ENCODE data around the gene PANK3. TPM values are rescaled to one million over a fixed set of nuclear protein-coding genes. Genes with fewer than 3 reads are reported as not detected.
A peak's percentile ranks its signal among the peaks of the same experiment; 100 is the strongest.

Gene PANK3
- 10 to 100 TPM; 42.0 to 57.1 TPM for total RNA-seq
- polyA plus RNA-seq, result 10 to 100 TPM in 1 of 2 donors, 1 to 10 TPM in 1; 8.0 to 13.8 TPM
- long read RNA-seq, donor 1, full-length matches to known transcripts, result 3 of 14 reads
- long read RNA-seq, donor 1, partial matches to known transcripts, result 3 of 14 reads
- long read RNA-seq, donor 1, other reads (novel, unspliced or antisense), result 8 of 14 reads
- long read RNA-seq, donor 2, full-length matches to known transcripts, result 5 of 10 reads
- long read RNA-seq, donor 2, partial matches to known transcripts, result 1 of 10 reads
- long read RNA-seq, donor 2, other reads (novel, unspliced or antisense), result 4 of 10 reads

- H3K4me1 ChIP-seq (ENCODE audit: control insufficient read depth in 1 of 2, insufficient read depth in 2 of 2, low read length in 2 of 2), result no peaks in the 10 kb centered on the region
- peak within 1 kb of the TSS; percentile 52 to 72 for H3K27ac ChIP-seq (ENCODE audit: low read depth in 1 of 2, low read length in 2 of 2)
- H3K9me3 ChIP-seq (ENCODE audit: control insufficient read depth, low read length), result no peaks in the 10 kb centered on the region
- WGBS, 2 donors, result 0 to 1% methylated on average over 61 to 63 of the region's 63 CpGs
- DNase-seq, result peak in 1 of 2 donors; percentile 87
- no peaks in the 10 kb centered on the region for H3K27me3 ChIP-seq (ENCODE audit: control insufficient read depth in 1 of 2, insufficient read depth in 2 of 2, low read length in 1 of 2)
- H3K36me3 ChIP-seq (ENCODE audit: control insufficient read depth in 1 of 2, insufficient read depth in 2 of 2, low read length in 1 of 2), result no peaks in the 10 kb centered on the region
- peak within 1 kb of the TSS; percentile 31 to 86 for H3K4me3 ChIP-seq (ENCODE audit: low read length in 2 of 2)
- intact Hi-C loops (cut with DNase I), result loop anchor here (2.0 to 10.0 kb wide), 3 partner anchors 92 to 1004 kb away; partner anchors contain the start of genes RARS1 (in 2 of the 2) and SPDL1 (in 1 of the 2)
- peak; percentile 93 for ATAC-seq (ENCODE audit: low FRiP score)
Observed at GRCh38 chr5:168578538-168579487, at the start of gene PANK3. TSS of gene PANK3 (minus strand) at chr5:168579368. CDS start at chr5:168579283, 85 bp downstream.

- Histone ChIP-seq H3K27ac (ENCODE audit: low read depth in 1 of 2, low read length in 2 of 2) (no peak overlapping the region), H3K4me3 (ENCODE audit: low read length in 2 of 2) (no peak overlapping the region), H3K27me3 (ENCODE audit: control insufficient read depth in 1 of 2, insufficient read depth in 2 of 2, low read length in 1 of 2) (no peaks in the 10 kb centered on the region), H3K4me1 (ENCODE audit: control insufficient read depth in 1 of 2, insufficient read depth in 2 of 2, low read length in 2 of 2) (no peaks in the 10 kb centered on the region), H3K9me3 (ENCODE audit: control insufficient read depth, low read length) (no peaks in the 10 kb centered on the region), H3K36me3 (ENCODE audit: control insufficient read depth in 1 of 2, insufficient read depth in 2 of 2, low read length in 1 of 2) (no peaks in the 10 kb centered on the region)
- intact Hi-C loops (cut with DNase I), result no loop called here
- 84 to 89% methylated on average over 3 of the region's 3 CpGs for WGBS, 2 donors
- DNase-seq (no peak), ATAC-seq (ENCODE audit: low FRiP score) (no peak)
Observed at GRCh38 chr5:168624850-168625364, 45.7 kb upstream of the PANK3 start.

- 84 to 92% methylated on average over 1 of the region's 1 CpG for WGBS, 2 donors
- H3K27me3 ChIP-seq (ENCODE audit: control insufficient read depth in 1 of 2, insufficient read depth in 2 of 2, low read length in 1 of 2), result no peaks in the 10 kb centered on the region
- no peaks in the 10 kb centered on the region for H3K36me3 ChIP-seq (ENCODE audit: control insufficient read depth in 1 of 2, insufficient read depth in 2 of 2, low read length in 1 of 2)
- no peaks in the 10 kb centered on the region for H3K9me3 ChIP-seq (ENCODE audit: control insufficient read depth, low read length)
- no peak overlapping the region for H3K27ac ChIP-seq (ENCODE audit: low read depth in 1 of 2, low read length in 2 of 2)
- no peak for DNase-seq
- no peak for ATAC-seq (ENCODE audit: low FRiP score)
- intact Hi-C loops (cut with DNase I), result no loop called here
- no peak overlapping the region for H3K4me3 ChIP-seq (ENCODE audit: low read length in 2 of 2)
- H3K4me1 ChIP-seq (ENCODE audit: control insufficient read depth in 1 of 2, insufficient read depth in 2 of 2, low read length in 2 of 2), result no peaks in the 10 kb centered on the region
Observed at GRCh38 chr5:168620807-168621206, 41.6 kb upstream of the PANK3 start.

GRCh38 chr5:168614661-168615060, 35.5 kb upstream of the PANK3 start:
- intact Hi-C loops (cut with DNase I), result no loop called here
- Histone ChIP-seq H3K4me3 (ENCODE audit: low read length in 2 of 2) (no peak overlapping the region), H3K36me3 (ENCODE audit: control insufficient read depth in 1 of 2, insufficient read depth in 2 of 2, low read length in 1 of 2) (no peaks in the 10 kb centered on the region), H3K27ac (ENCODE audit: low read depth in 1 of 2, low read length in 2 of 2) (no peak overlapping the region), H3K4me1 (ENCODE audit: control insufficient read depth in 1 of 2, insufficient read depth in 2 of 2, low read length in 2 of 2) (no peaks in the 10 kb centered on the region), H3K27me3 (ENCODE audit: control insufficient read depth in 1 of 2, insufficient read depth in 2 of 2, low read length in 1 of 2) (no peaks in the 10 kb centered on the region), H3K9me3 (ENCODE audit: control insufficient read depth, low read length) (no peaks in the 10 kb centered on the region)
- DNase-seq, result no peak
- no peak for ATAC-seq (ENCODE audit: low FRiP score)
- 95 to 96% methylated on average over 10 of the region's 10 CpGs for WGBS, 2 donors

- intact Hi-C loops (cut with DNase I), result no loop called here
- ATAC-seq (ENCODE audit: low FRiP score), result no peak
- 71 to 79% methylated on average over 1 of the region's 1 CpG for WGBS, 2 donors
Observed at GRCh38 chr5:168613996-168614395, 34.8 kb upstream of the PANK3 start.

GRCh38 chr5:168613396-168613795, 34.2 kb upstream of the PANK3 start:
- no peak overlapping the region for H3K27ac ChIP-seq (ENCODE audit: low read depth in 1 of 2, low read length in 2 of 2)
- H3K36me3 ChIP-seq (ENCODE audit: control insufficient read depth in 1 of 2, insufficient read depth in 2 of 2, low read length in 1 of 2), result no peaks in the 10 kb centered on the region
- no peaks in the 10 kb centered on the region for H3K27me3 ChIP-seq (ENCODE audit: control insufficient read depth in 1 of 2, insufficient read depth in 2 of 2, low read length in 1 of 2)
- H3K4me3 ChIP-seq (ENCODE audit: low read length in 2 of 2), result no peak overlapping the region
- DNase-seq (no peak), ATAC-seq (ENCODE audit: low FRiP score) (no peak)
- 33 to 36% methylated on average over 2 of the region's 2 CpGs for WGBS, 2 donors
- H3K4me1 ChIP-seq (ENCODE audit: control insufficient read depth in 1 of 2, insufficient read depth in 2 of 2, low read length in 2 of 2), result no peaks in the 10 kb centered on the region
- intact Hi-C loops (cut with DNase I), result no loop called here
- no peaks in the 10 kb centered on the region for H3K9me3 ChIP-seq (ENCODE audit: control insufficient read depth, low read length)

More at GRCh38 chr5:168613996-168614395, 34.8 kb upstream of the PANK3 start:
- no peak overlapping the region for H3K4me3 ChIP-seq (ENCODE audit: low read length in 2 of 2)
- H3K36me3 ChIP-seq (ENCODE audit: control insufficient read depth in 1 of 2, insufficient read depth in 2 of 2, low read length in 1 of 2), result no peaks in the 10 kb centered on the region
- no peak overlapping the region for H3K27ac ChIP-seq (ENCODE audit: low read depth in 1 of 2, low read length in 2 of 2)
- H3K9me3 ChIP-seq (ENCODE audit: control insufficient read depth, low read length), result no peaks in the 10 kb centered on the region
- no peaks in the 10 kb centered on the region for H3K4me1 ChIP-seq (ENCODE audit: control insufficient read depth in 1 of 2, insufficient read depth in 2 of 2, low read length in 2 of 2)
- H3K27me3 ChIP-seq (ENCODE audit: control insufficient read depth in 1 of 2, insufficient read depth in 2 of 2, low read length in 1 of 2), result no peaks in the 10 kb centered on the region
- DNase-seq, result no peak

GRCh38 chr5:168612996-168613395, 33.8 kb upstream of the PANK3 start:
- Histone ChIP-seq H3K36me3 (ENCODE audit: control insufficient read depth in 1 of 2, insufficient read depth in 2 of 2, low read length in 1 of 2) (no peaks in the 10 kb centered on the region), H3K27me3 (ENCODE audit: control insufficient read depth in 1 of 2, insufficient read depth in 2 of 2, low read length in 1 of 2) (no peaks in the 10 kb centered on the region), H3K27ac (ENCODE audit: low read depth in 1 of 2, low read length in 2 of 2) (no peak overlapping the region), H3K9me3 (ENCODE audit: control insufficient read depth, low read length) (no peaks in the 10 kb centered on the region), H3K4me3 (ENCODE audit: low read length in 2 of 2) (no peak overlapping the region), H3K4me1 (ENCODE audit: control insufficient read depth in 1 of 2, insufficient read depth in 2 of 2, low read length in 2 of 2) (no peaks in the 10 kb centered on the region)
- 55% methylated on average over 2 of the region's 2 CpGs for WGBS, 2 donors
- intact Hi-C loops (cut with DNase I), result no loop called here
- DNase-seq (no peak), ATAC-seq (ENCODE audit: low FRiP score) (no peak)

- Histone ChIP-seq H3K4me1 (ENCODE audit: control insufficient read depth in 1 of 2, insufficient read depth in 2 of 2, low read length in 2 of 2) (no peaks in the 10 kb centered on the region), H3K27me3 (ENCODE audit: control insufficient read depth in 1 of 2, insufficient read depth in 2 of 2, low read length in 1 of 2) (no peaks in the 10 kb centered on the region), H3K9me3 (ENCODE audit: control insufficient read depth, low read length) (no peaks in the 10 kb centered on the region), H3K27ac (ENCODE audit: low read depth in 1 of 2, low read length in 2 of 2) (no peak overlapping the region), H3K4me3 (ENCODE audit: low read length in 2 of 2) (no peak overlapping the region), H3K36me3 (ENCODE audit: control insufficient read depth in 1 of 2, insufficient read depth in 2 of 2, low read length in 1 of 2) (no peaks in the 10 kb centered on the region)
- DNase-seq (no peak), ATAC-seq (ENCODE audit: low FRiP score) (no peak)
- intact Hi-C loops (cut with DNase I), result no loop called here
- 35 to 52% methylated on average over 4 of the region's 4 CpGs for WGBS, 2 donors
Observed at GRCh38 chr5:168612123-168612522, 33.0 kb upstream of the PANK3 start.

All from aorta (tissue), 5 donors.